Lower lobe of right lung (tissue), 2 donors: ENCODE results near the gene FCHO1. TPM values are rescaled to one million over a fixed set of nuclear protein-coding genes. Genes with fewer than 3 reads are reported as not detected.

Source experiments
- ATAC-seq, 2 donors: fragments of 200-7000 bp; cut with Tn5 transposase; one replicate each; pipeline ENCODE4 v1.9.1; 2020 to 2022; ENCODE audit warnings: mild to moderate bottlenecking in 2 of 2, moderate library complexity in 2 of 2
- DNase-seq: peaks from one replicate; pipeline ENCODE4 v3.0.0-alpha.2; 2020
- H3K27ac ChIP-seq: fragments of 200-600 bp; one replicate; pipeline ENCODE4 v1.8.0; 2022
- H3K27me3 ChIP-seq: fragments of 200-600 bp; one replicate; pipeline ENCODE4 v1.8.0; 2022; ENCODE audit warnings: low read depth
- H3K36me3 ChIP-seq: fragments of 200-600 bp; one replicate; pipeline ENCODE4 v1.8.0; 2022; ENCODE audit warnings: mild to moderate bottlenecking
- H3K4me1 ChIP-seq: fragments of 200-600 bp; one replicate; pipeline ENCODE4 v1.8.0; 2022
- H3K4me3 ChIP-seq: fragments of 200-600 bp; one replicate; pipeline ENCODE4 v1.8.0; 2022; ENCODE audit warnings: mild to moderate bottlenecking
- H3K9me3 ChIP-seq: fragments of 200-600 bp; one replicate; pipeline ENCODE4 v1.8.0; 2022
- intact Hi-C: fragments of 100-400 bp; cut with DNase I; formaldehyde crosslinking; loops from one replicate; pipeline ENCODE4 v1.11.0; 2022
- total RNA-seq: library from RNA; stranded (reverse); fragmentation: NEBNext Ultra II Directional; extraction: Animal tissue kit (Norgen Biotek cat#: 25700); gene quantifications from one replicate; pipeline ENCODE4 v1.2.1, GENCODE V29; 2021
- TF ChIP-seq, protein P1 (sequence below): fragments of 200-600 bp; IDR thresholded peaks from one replicate; pipeline ENCODE4 v1.8.0; 2022; ENCODE audit warnings: antibody characterized with exemption, mild to moderate bottlenecking
- donor health status: DM: no; HTN: yes; CAD: no; lungs with severe emphysema.

Gene FCHO1
- total RNA-seq, 1 donor from 2014 or later: 8.7 TPM

DNA sequence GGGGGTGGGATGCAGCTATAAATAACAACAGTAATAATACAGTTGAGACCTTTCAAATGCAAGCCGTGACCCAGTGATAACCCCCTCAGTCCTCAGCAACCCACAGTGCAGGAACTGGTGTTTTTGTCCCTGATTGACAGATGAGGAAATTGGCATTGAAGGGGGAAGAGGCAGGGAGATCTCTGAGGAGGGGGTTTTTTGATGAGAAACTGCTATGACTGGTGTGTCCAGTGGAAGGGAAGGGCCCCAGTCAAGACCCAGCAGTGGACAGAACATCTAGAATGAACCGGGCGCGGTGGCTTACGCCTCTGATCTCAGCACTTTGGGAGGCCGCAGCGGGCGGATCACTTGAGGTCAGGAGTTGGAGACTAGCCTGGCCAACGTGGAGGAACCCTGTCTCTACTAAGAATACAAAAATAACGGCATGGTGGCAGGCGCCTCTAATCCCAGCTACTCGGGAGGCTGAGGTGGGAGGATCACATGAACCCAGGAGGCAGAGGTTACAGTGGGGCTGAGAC is 30.1 kb upstream of the FCHO1 start:
- TF ChIP-seq, protein P1, sequence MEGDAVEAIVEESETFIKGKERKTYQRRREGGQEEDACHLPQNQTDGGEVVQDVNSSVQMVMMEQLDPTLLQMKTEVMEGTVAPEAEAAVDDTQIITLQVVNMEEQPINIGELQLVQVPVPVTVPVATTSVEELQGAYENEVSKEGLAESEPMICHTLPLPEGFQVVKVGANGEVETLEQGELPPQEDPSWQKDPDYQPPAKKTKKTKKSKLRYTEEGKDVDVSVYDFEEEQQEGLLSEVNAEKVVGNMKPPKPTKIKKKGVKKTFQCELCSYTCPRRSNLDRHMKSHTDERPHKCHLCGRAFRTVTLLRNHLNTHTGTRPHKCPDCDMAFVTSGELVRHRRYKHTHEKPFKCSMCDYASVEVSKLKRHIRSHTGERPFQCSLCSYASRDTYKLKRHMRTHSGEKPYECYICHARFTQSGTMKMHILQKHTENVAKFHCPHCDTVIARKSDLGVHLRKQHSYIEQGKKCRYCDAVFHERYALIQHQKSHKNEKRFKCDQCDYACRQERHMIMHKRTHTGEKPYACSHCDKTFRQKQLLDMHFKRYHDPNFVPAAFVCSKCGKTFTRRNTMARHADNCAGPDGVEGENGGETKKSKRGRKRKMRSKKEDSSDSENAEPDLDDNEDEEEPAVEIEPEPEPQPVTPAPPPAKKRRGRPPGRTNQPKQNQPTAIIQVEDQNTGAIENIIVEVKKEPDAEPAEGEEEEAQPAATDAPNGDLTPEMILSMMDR: no peak
- Histone ChIP-seq H3K9me3 (no peaks in the 10 kb centered on the region), H3K27me3 (no peaks in the 10 kb centered on the region), H3K36me3 (peaks cover 33% of the 10 kb centered on the region), H3K27ac (peak overlapping the region; percentile 66), H3K4me1 (peaks cover 57% of the 10 kb centered on the region), H3K4me3 (peak overlapping the region; percentile 94)
- intact Hi-C loops: no loop called here
- DNase-seq (no peak), ATAC-seq (no peak)

DNA sequence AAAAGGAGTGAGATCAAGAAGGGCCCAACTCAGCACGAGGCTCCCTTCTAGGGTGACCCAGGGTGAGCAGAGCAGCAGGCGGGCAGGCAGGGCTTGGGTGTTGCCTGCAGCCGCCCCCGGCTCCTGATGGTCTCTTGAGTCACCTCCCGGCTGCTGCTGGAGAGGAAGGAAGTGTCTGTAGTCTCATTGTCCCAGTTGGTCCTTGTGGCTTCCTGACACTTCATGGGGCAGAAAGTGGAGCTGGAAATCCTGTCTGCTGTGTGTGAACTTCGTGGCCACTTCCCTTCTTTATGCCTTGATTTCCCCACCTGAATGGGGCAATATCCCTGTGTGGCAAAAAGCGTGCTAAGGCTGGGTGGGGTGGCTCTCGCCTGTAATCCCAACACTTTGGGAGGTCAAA is 29.5 kb upstream of the FCHO1 start:
- H3K36me3 ChIP-seq: peaks cover 40% of the 10 kb centered on the region
- H3K4me1 ChIP-seq: peaks cover 54% of the 10 kb centered on the region
- DNase-seq: peak; percentile 88
- H3K27me3 ChIP-seq: no peaks in the 10 kb centered on the region
- TF ChIP-seq, protein P1: no peak
- no peaks in the 10 kb centered on the region for H3K9me3 ChIP-seq
- peak overlapping the region; percentile 94 for H3K4me3 ChIP-seq
- intact Hi-C loops: no loop called here
- H3K27ac ChIP-seq: peak overlapping the region; percentile 66
- ATAC-seq: peak; percentile 52 to 72

DNA sequence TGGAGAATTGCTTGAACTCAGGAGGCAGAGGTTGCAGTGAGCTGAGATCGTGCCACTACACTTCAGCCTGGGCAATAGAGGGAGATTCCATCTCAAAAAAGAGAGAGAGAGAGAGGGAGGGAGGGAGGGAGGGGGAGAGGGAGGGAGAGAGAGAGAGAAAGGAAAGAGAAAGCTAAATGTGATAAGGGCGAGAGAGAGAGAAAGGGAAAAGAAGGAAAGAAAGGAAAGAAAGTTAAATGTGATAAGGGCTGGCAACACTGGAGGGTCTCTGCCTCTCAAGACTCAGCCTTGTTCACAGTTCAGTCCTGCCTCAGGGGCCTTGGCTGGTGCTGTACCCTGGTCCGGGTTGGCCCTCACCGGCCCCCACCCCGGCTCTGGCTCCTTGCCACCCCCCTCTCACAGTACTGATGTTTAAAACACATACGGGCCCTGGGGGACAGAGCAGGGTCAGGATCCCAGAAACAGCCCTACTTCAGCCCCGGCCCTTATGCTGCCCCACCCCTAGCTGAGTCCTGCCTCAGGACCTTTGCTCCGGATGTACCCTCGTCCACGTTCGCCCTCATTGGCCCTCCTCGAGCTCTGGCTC is 28.5 kb upstream of the FCHO1 start:
- H3K4me1 ChIP-seq: peaks cover 45% of the 10 kb centered on the region
- H3K9me3 ChIP-seq: no peaks in the 10 kb centered on the region
- peaks cover 49% of the 10 kb centered on the region for H3K36me3 ChIP-seq
- no peak overlapping the region for H3K4me3 ChIP-seq
- no peaks in the 10 kb centered on the region for H3K27me3 ChIP-seq
- no peak for ATAC-seq
- DNase-seq: no peak
- TF ChIP-seq, protein P1: no peak
- peak overlapping the region; percentile 66 for H3K27ac ChIP-seq
- intact Hi-C loops: no loop called here

DNA sequence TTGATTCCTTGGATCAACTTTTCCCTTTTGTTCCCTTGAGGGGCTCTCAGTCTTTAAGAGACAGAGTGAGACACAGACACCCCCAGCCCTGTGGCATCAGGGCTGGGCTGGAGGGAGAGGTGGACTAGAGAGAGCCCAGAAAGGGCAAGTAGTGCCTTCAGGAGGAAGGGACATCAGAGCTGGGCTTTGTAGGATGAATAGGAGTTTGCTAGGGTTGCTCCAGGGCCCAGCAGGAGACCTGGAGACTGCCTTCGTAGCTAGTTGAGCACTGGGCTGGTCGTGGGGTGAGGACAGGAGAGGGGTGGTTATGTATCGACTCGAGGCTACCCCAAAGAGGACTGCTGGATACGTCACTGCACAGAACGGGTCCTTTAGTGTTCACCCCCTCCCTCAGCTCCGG is 26.6 kb upstream of the FCHO1 start:
- H3K4me3 ChIP-seq: no peak overlapping the region
- H3K27ac ChIP-seq: no peak overlapping the region
- intact Hi-C loops: no loop called here
- H3K4me1 ChIP-seq: peaks cover 32% of the 10 kb centered on the region
- ATAC-seq (no peak), DNase-seq (no peak)
- no peaks in the 10 kb centered on the region for H3K27me3 ChIP-seq
- H3K9me3 ChIP-seq: no peaks in the 10 kb centered on the region
- peaks cover 68% of the 10 kb centered on the region for H3K36me3 ChIP-seq
- TF ChIP-seq, protein P1: no peak

DNA sequence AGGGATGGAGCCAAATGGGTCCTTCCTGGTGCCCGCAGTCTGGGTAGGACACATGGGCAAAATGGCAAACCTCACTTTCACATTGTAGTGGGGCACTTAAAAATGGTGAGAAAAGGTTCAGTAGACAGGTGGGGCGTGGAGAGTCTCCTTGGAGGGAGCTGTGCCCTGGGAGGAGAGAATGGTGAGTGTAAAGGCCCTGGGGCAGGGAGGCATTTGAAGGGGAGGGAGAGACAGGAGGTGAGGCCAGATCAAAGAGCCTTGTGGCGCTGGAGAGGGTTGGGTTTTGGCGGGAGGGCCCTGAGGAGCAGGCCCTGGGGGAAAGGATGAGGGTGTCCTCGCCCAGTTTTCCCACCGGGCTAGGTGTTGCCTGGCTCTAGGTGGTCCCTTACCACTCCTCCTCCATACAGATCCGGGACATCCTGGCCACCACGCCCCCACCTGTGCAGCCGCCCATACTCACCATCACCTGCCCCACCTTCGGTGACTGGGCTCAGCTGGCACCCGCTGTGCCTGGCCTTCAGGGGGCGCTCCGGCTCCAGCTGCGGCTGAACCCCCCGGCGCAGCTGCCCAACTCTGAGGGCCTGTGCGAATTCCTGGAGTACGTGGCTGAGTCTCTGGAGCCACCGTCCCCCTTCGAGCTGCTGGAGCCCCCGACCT is 25.7 kb upstream of the FCHO1 start:
- Histone ChIP-seq H3K36me3 (peaks cover 77% of the 10 kb centered on the region), H3K27ac (no peak overlapping the region), H3K4me3 (no peak overlapping the region), H3K27me3 (no peaks in the 10 kb centered on the region), H3K4me1 (peaks cover 24% of the 10 kb centered on the region), H3K9me3 (no peaks in the 10 kb centered on the region)
- ATAC-seq (no peak), DNase-seq (no peak)
- TF ChIP-seq, protein P1: peak; percentile 17
- intact Hi-C loops: no loop called here
